GM12872 (cell line): Measurements from ENCODE around the gene CRNKL1.

Source experiments
- CTCF ChIP-seq: IDR thresholded peaks from 3 replicates; pipeline ENCODE4 v1.5.1; 2011; ENCODE audit warnings: low read depth, mild to moderate bottlenecking, low read length, moderate library complexity; ENCODE audit not compliant: insufficient read depth

CRNKL1 gene

GRCh38 chr20:20018366-20018765 is 33.9 kb downstream of the CRNKL1 start:
- TF ChIP-seq CTCF = no peak

- 0 out of 3 replicates have a peak, but pooled peaks have one; percentile 5 for TF ChIP-seq CTCF
Measured at GRCh38 chr20:20017844-20018185, 34.5 kb downstream of the CRNKL1 start.

GRCh38 chr20:20017001-20017843 is 35.0 kb downstream of the CRNKL1 start, which contains the start of gene NAA20:
Gene NAA20 (plus strand): TSS chr20:20017362. CDS start chr20:20017397, 35 bp downstream.
- TF ChIP-seq CTCF = peak; percentile 82

GRCh38 chr20:20014659-20015058 is 37.6 kb downstream of the CRNKL1 start:
- no peak for TF ChIP-seq CTCF

- no peak for TF ChIP-seq CTCF
Measured at GRCh38 chr20:20012541-20012940, 39.7 kb downstream of the CRNKL1 start.

- no peak for TF ChIP-seq CTCF
Measured at GRCh38 chr20:20010639-20011500, 41.4 kb downstream of the CRNKL1 start.

- TF ChIP-seq CTCF = no peak
Measured at GRCh38 chr20:20009784-20010253, 42.4 kb downstream of the CRNKL1 start.
